Activated naive CD4-positive, alpha-beta T cell treated with anti-CD3 and anti-CD28 coated beads, Interleukin-2, amount 50 U/mL, for 72 hours (primary cell): ENCODE measurements around the gene VCL. TPM values are rescaled to one million over a fixed set of nuclear protein-coding genes. Genes with fewer than 3 reads are reported as not detected.

Experiments used
- ATAC-seq, 2 donors: fragments of 150-1000 bp; cut with Tn5 transposase; 2 replicates each; pipeline ENCODE4 v1.10.0; 2021; ENCODE audit warnings: mild to moderate bottlenecking in 2 of 2, moderate library complexity in 2 of 2
- DNase-seq, 2 donors: peaks; one replicate each; pipeline ENCODE4 v3.0.0; 2021 to 2022; ENCODE audit warnings: low spot score in 2 of 2
- H3K27ac Mint-ChIP-seq, 2 donors: one replicate each; pipeline ENCODE4 v1.8.0; 2022; ENCODE audit warnings: mild to moderate bottlenecking in 2 of 2, mixed read lengths in 2 of 2
- H3K36me3 Mint-ChIP-seq, 2 donors: one replicate each; pipeline ENCODE4 v1.8.0; 2022; ENCODE audit warnings: mixed read lengths in 2 of 2
- H3K9me3 Mint-ChIP-seq, 2 donors: one replicate each; pipeline ENCODE4 v1.8.0; 2022; ENCODE audit warnings: mixed read lengths in 2 of 2
- total RNA-seq, 2 donors: library from RNA; stranded (reverse); gene quantifications; one replicate each; pipeline ENCODE4 v1.2.3, GENCODE V29; 2022

VCL gene
- total RNA-seq, 2 donors from 2014 or later = 9.7 to 15.6 TPM

DNA sequence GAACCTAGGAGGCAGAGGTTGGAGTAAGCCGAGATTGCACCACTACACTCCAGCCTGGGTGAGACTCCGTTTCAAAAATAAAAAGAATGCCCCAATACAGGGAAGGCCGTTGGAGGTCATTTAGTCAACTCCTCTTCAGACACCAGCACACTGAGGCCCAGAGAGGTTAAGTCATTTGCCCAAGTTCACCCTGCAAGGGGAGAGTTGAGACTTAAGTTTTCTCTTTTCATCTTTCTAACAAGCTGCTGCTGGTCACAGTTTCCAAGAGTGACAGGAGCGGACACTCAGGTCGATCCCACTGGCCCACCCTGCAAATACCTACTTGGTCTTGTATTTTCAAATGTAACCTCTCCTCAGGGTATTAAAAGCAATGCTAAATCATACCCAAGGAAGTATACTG is 30.4 kb upstream of the VCL start:
- DNase-seq (no peak), ATAC-seq (no peak)
- Mint-ChIP-seq H3K27ac (no peak overlapping the region), H3K9me3 (no peaks in the 10 kb centered on the region), H3K36me3 (no peaks in the 10 kb centered on the region)

DNA sequence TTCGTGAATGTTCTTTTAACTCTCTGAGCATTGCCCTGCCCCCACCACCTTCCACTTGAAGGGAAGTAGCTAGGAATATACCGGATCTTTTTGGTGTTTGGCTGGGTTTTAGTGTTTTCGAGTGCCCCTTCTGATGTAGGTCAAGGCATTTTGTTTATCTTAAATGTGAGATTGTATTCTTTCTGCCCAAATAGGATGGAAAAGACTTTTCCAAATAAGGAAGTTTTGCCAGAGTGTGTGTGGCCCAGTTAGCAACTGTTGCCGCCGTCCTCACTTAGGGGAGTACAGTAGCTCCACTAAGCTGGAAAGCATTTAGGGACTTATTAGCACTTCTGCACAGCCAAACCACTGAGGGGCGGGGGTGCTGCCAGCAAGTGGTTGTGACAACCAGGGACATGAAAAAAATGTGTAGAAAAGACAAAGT is 29.8 kb upstream of the VCL start:
- ATAC-seq = no peak
- no peak for DNase-seq
- no peak overlapping the region for H3K27ac Mint-ChIP-seq

DNA sequence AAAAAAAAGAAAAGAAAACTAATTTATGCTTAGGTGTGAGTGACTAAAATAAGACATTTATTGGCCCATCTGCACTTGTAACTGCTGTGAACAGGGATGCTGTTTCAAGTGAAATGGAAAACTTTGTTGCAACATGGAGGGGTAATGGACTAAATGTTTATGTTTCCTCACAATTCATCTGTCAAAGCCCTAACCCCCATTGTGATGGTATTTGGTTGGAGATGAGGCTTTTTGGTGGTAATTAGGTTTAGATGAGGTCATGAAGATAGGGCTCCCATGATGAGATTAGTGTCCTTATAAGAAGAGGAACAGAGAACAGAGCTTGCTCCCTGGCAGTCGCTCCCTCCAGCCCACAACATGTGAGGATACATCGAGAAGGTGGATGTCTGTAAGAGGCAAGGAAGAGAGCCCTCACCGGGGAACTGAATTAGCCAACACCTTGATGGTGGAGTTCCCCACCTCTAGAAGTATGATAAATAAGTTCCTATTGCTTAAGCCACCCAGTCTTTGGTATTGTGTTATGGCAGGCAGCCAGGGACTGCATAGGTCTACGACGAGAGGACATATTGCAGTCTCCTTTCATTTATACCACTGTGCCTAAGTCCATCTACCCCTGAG is 28.6 kb upstream of the VCL start:
- H3K36me3 Mint-ChIP-seq = no peaks in the 10 kb centered on the region
- no peak for ATAC-seq
- H3K9me3 Mint-ChIP-seq = no peaks in the 10 kb centered on the region
- DNase-seq = no peak
- no peak overlapping the region for H3K27ac Mint-ChIP-seq

More for the DNA sequence above, 29.8 kb upstream of the VCL start:
- H3K9me3 Mint-ChIP-seq = no peaks in the 10 kb centered on the region
- no peaks in the 10 kb centered on the region for H3K36me3 Mint-ChIP-seq

DNA sequence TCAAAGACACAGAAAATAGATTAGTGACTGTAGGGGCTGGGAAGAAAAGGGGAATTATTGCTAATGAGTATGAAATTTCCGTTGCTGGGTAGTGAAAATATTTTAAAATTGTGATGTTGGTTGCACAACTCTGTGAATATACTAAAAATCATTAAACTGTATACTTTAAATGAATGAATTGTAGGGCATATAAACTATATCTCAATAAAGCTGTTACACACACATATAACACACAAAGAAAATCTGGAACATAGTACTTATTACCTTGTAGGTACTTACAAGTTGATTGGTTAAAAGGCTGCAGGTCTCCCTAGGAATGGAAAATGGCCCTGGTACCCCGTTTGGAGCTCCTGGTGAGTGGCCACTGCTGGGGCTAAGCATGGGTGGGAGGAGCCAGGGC is 27.1 kb upstream of the VCL start:
- ATAC-seq (no peak), DNase-seq (no peak)
- peaks cover 0 to 8% of the 10 kb centered on the region in 2 donors for H3K9me3 Mint-ChIP-seq
- H3K36me3 Mint-ChIP-seq = no peaks in the 10 kb centered on the region
- no peak overlapping the region for H3K27ac Mint-ChIP-seq

DNA sequence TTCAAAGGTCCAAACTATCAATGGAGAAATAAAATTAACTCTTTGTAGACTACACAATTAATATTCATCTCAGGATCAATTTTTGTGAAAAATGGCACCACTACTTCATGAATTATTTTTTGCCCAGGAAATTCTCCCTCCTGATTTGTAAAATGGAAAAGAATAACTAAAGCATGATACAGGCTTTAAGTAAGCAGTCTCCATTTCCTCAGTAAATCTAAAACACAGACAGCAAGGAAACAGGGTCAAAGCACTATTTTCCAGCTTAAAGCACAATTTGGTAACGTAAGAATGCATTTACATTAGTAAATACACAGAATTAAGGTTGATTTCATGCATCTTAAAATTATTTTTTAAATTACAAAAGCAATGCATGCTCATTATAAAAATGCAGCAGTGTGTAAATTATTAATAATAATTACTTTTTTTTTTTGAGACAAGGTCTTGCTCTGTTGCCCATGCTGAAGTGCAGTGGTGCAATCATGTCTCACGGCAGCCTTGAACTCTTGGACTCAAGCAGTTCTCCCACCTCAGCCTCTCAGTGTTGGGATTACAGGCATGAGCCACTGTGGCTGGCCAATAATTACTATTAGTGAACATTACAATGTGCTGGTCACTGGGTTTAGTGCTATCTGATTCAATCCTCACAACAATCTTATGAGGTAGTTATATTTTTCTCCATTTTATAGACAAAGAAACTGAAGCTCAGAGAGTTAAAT is 26.1 kb upstream of the VCL start:
- no peaks in the 10 kb centered on the region for H3K36me3 Mint-ChIP-seq
- no peak for ATAC-seq
- no peak overlapping the region for H3K27ac Mint-ChIP-seq
- DNase-seq = no peak
- peaks cover 0 to 9% of the 10 kb centered on the region in 2 donors for H3K9me3 Mint-ChIP-seq

DNA sequence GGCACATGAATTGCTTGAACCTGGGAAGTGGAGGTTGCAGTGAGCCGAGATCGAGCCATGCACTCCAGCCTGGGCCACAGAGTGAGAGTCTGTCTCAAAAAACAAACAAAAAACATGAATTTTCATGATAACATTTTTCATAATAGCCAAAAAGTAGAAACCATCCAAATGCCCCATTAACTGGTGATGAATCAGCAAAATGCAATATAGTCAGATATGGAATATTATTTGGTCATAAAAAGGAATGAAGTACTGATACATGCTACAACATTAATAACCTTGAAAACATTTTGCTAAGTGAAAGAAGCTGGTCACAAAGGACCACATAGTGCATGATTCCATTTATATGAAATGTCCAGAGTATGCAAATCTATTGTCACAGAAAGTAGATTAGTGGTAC is 24.5 kb upstream of the VCL start:
- no peak overlapping the region for H3K27ac Mint-ChIP-seq
- peaks cover 0 to 9% of the 10 kb centered on the region in 2 donors for H3K9me3 Mint-ChIP-seq
- no peak for DNase-seq
- no peaks in the 10 kb centered on the region for H3K36me3 Mint-ChIP-seq
- no peak for ATAC-seq

DNA sequence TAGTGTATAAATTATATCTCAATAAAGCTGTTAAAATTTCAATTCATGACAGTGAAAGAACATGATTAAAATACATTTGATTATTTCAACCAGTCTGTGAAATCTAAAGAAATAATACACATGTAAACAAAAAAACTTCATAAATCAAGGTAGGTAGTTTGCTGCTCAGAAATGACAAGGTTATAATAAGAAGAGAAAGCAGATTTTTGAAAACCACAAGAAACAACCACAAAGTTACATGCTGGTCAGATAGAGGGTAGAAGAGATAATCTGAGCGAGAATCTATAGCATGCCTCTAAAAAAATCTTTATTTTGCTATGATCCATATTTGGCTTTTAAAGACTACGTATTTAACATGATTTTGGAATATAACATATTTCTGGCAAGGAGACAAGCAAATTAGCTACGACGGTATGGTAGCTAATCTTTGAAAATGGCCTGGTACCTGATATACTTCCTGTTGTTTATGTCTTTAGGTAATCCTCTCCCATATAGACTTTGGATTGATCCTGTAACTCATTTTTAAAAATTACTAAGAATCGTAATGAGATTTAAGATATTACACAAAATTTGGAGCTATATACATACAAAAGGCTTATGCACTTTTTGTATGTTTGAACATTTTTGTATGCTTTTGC is 23.5 kb upstream of the VCL start:
- Mint-ChIP-seq H3K36me3 (no peaks in the 10 kb centered on the region), H3K27ac (no peak overlapping the region), H3K9me3 (peaks cover 0 to 9% of the 10 kb centered on the region in 2 donors)
- ATAC-seq (no peak), DNase-seq (no peak)

DNA sequence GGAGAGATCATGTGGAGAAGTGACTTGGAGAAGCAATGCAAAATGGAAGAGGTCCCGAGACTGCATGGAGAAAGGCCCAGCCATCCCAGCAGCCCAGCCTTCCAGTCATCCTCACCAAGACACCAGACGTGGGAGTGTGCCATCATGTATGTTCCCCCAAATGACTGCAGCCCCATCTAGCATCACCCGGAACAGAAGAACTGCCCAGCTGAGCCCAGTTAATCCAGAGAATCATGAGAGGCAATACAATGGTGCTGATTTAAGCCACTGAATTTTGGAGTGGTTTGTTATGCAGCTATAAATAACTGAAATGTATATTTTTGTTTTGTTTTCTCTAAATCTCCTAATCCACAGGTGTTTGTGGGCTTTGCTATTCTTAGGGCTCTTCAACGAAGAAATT is 22.5 kb upstream of the VCL start:
- ATAC-seq (no peak), DNase-seq (no peak)
- H3K36me3 Mint-ChIP-seq = no peaks in the 10 kb centered on the region
- no peak overlapping the region for H3K27ac Mint-ChIP-seq
- H3K9me3 Mint-ChIP-seq = peaks cover 0 to 9% of the 10 kb centered on the region in 2 donors

DNA sequence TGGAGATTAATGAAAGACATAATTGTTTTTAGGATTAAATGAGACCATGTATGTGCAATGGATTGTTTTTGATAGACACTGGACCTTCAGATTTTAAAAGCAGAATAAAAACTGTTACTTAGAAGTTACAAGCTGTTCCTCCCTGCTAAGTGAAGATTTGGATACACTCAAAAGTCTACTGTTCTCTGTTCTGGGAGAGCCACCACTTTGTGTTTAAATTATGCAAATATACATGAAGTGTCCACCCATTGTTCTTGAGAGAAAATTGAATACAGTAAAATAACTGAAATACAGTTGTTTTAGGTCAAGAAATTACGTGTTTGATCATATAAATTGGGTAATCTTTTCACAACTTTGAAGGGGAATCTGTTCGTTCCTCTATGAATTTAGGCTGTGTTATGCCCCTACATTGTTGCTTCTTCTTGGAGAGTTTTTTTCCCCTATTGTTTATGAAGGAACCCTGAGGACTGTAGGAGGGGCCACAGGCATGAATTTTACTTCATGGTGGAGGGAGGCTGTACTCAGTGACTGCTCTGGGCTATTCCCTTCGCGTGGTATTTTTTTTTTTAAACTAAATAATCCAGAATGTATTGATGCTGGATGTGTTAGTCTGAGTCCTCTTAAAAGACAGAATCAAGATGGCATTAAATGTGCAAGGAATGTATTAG is 18.6 kb upstream of the VCL start:
- no peaks in the 10 kb centered on the region for H3K36me3 Mint-ChIP-seq
- no peak for DNase-seq
- no peak for ATAC-seq
- no peak overlapping the region for H3K27ac Mint-ChIP-seq
- H3K9me3 Mint-ChIP-seq = peaks cover 0 to 9% of the 10 kb centered on the region in 2 donors

DNA sequence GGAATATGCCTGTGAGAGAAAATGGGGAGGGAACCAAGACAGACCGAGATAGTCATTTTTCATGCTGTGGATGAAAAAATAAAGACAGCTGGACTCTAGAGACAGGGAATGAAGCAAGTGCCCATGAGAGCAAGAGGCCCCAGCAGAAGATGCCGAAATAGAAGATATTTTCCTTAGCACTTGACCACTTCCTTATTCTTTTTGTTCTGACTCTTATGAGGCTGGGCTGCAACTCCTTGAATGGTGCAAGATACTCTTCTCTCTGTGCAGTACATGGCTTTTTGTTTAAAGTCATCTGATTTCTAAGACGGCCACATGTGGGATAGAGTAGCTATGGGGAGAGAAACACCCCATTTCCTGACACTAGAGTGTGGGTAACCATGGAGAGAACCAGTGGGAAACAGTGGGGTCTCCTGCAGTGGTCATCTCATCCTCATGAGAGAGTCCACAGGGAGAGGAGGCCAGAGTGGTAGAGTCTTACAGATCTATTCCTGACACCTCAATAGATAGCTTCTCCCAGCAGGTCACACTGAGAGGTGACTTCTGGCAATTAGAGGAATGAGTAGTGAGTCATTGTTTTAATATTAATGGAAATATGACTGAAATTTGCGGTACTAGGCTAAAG is 18.0 kb upstream of the VCL start:
- Mint-ChIP-seq H3K9me3 (peaks cover 0 to 9% of the 10 kb centered on the region in 2 donors), H3K27ac (no peak overlapping the region), H3K36me3 (no peaks in the 10 kb centered on the region)
- ATAC-seq (no peak), DNase-seq (no peak)

DNA sequence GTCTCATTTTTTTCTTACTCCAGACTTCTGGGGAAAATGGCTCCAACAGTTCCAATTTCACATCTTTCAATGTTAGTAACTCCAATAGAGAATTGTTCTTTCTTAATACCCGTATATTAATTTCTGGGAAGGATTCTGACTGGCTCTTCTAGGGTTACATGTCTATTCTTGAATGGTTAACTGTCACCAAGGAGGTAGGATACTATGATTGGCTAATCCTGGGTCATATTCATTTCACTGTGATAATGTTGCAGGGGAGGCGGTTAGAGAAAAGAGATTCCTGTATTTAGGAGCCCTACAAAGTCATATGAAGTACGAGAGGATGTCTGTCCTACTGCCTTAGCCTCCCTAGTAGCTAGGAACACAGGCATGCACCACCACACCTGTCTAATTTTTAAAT is 16.1 kb upstream of the VCL start:
- no peak for ATAC-seq
- no peak for DNase-seq
- Mint-ChIP-seq H3K27ac (no peak overlapping the region), H3K9me3 (no peaks in the 10 kb centered on the region), H3K36me3 (no peaks in the 10 kb centered on the region)

DNA sequence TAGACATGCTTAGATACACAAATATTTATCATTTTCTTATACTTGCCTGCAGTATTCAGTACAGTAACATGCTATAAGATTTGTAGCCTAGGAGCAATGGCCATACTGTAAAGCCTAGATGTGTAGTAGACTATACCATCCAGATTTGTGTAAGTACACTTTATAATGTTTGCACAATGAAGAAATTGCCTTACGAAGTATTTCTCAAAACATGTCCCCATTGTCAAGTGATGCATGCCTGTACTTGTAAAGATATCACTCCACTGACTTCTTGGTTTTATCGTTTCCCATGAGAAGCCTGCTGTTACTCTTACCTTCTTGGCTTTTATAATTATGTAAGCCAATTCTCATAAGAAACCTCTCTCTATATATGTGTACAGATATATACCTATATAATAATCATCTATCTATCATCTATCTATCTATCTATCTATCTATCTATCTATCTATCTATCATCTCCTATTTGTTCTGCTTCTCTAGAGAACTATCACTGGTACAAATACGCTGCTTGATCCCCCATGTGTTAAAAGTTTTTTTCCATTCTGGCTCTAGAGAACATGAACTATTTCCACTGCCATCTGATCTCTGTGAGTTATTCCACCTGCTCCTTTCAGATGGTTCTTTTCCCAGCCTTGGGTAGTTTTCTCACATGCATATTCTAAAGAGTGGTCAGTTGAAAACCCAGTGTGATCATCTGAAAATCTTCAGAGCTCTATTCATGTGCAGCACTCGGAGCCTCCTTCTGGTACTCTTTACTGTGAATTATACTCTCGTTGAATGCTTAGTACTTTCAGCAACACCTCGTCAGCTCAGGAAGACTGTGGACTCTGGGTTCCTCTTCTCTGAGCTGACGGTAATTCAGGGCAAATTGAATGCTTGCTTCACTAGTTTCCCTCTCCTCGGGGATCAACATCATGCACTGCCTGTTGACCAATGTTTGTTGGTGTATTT is 14.5 kb upstream of the VCL start:
- H3K36me3 Mint-ChIP-seq = no peaks in the 10 kb centered on the region

DNA sequence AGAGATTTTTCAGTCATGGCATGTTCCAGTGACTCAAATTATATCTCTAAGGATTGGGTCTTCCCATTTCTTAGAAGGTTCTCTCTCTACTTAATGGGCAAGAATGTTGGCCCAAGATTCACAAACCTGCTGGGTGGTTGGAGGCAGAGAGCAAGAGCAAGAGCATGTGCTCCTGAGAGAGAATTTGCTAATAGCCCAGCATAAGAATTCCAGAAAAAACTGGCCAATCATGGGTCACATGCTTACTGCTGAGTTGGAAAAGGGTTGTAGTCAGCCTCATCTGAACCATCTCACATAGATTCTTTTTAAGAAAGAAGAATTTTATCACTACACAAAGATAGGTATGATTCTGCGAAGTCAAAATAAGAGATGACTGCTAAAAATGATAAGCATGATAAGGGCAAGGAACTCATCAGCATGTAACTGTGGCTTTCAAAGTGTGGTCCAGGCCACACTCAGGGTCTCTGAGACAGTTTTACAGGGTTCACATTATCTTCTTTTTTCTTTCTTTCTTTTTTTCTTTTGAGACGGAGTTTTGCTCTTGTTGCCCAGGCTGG is 8.2 kb upstream of the VCL start:
- ATAC-seq (no peak), DNase-seq (no peak)
- Mint-ChIP-seq H3K27ac (no peak overlapping the region), H3K36me3 (no peaks in the 10 kb centered on the region), H3K9me3 (peaks cover 0 to 4% of the 10 kb centered on the region in 2 donors)

More for the DNA sequence above, 14.5 kb upstream of the VCL start:
- H3K27ac Mint-ChIP-seq = no peak overlapping the region
- ATAC-seq = no peak
- no peak for DNase-seq
- H3K9me3 Mint-ChIP-seq = no peaks in the 10 kb centered on the region

DNA sequence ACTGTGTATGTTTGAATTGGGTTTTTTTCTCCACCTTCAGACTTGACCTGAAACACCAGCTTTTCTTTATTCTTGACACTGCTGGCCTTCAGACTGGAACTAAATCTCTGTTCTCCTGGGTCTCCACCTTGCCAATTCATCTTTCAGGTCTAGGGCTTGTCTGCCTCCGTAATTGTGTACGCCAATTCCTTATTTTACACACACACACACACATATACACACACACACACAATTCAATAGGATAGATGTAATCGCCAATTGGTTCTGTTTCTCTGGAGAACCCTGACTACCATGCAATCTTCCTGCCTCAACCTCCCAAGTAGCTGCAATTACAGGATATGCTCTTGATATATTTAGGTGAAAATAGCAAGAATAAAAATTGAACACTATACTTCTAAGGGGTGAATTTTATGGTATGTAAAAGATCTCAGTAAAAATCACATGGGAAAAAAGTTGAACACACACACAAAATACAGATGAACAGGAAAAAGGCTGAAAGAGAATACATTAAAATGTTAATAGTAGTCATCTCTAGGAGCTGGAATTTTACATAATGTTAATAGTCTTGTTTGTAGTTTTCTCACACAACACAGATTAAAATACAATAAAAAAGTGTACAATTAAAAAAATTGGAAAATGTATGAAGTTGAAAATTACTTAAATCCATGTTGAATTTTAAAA is 6.6 kb upstream of the VCL start:
- ATAC-seq (no peak), DNase-seq (no peak)
- H3K36me3 Mint-ChIP-seq = no peaks in the 10 kb centered on the region
- H3K27ac Mint-ChIP-seq = peak overlapping the region in 1 of 2 donors; percentile 66
- peaks cover 0 to 4% of the 10 kb centered on the region in 2 donors for H3K9me3 Mint-ChIP-seq

DNA sequence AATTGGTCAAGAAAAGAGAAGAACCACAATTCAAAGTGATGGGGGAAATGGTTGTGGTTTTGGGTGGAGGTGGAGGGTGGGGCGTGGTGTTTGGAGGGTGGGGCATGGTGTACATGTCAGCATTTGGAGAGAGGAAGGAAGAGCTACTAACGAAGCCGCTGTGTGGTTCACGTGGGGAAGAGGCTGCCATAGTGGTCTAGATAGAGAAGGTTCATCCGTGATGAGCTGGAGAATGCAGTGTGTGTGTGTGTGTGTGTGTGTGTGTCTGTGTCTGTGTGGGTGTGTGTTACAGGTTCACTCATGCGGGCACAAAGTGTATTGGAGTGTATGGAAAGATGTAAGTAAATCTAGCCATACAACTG is 6.1 kb upstream of the VCL start:
- H3K36me3 Mint-ChIP-seq = no peaks in the 10 kb centered on the region
- peak in 1 of 2 donors; percentile 33 for DNase-seq
- H3K9me3 Mint-ChIP-seq = peaks cover 0 to 4% of the 10 kb centered on the region in 2 donors
- ATAC-seq = peak; percentile 92
- peak overlapping the region in 1 of 2 donors; percentile 66 for H3K27ac Mint-ChIP-seq
